Measurements from ENCODE around the gene MEIOSIN.
A peak's percentile ranks its signal among the peaks of the same experiment; 100 is the strongest.
"Not testable (repeated sequence)": the region's sequence is repeated elsewhere in the genome, so short reads cannot be mapped to it uniquely, and the experiment has no call there.

The MEIOSIN gene

DNA sequence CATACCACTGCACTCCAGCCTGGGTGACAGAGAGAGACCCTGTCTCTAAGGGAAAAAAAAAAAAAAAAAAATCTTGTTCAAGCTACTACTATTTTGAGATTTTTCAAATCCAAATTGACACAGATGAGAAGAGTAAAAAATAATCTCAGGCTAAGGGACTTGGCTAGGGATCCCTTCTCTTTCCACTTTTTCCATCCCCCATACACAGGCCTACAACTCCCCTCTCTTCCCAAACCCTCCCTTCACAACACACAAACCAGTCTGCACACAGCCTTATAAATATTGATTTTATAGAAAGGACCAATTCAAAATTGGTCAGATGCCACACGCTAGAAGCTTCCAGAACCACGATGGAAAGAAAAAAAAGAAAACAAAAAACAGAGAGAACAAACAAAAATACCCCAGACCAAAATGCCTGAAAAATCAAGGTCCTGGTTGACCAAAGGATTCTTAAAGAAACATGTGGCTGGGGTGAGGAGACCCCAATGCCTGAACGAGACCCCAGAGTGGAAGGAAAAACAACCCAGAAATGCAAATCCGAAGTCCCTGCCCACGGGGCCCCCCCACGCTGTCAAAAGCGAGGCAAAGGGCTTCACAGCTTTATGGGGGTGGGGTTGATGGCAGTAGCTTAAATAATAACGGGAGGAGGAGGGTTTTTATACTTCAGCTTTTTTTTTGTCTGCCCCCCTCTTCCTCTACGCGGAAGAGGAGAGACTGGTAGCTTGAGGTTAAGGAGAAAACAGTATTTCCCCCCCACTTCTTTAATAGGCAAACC lies 22.7 kb upstream of the MEIOSIN start:
- H3K9me3 ChIP-seq (ENCODE audit: control insufficient read depth, low read length): no peaks in the 10 kb centered on the region
- H3K36me3 ChIP-seq (ENCODE audit: control insufficient read depth, insufficient read depth, low read length): peaks cover 53% of the 10 kb centered on the region
- H3K4me3 ChIP-seq (ENCODE audit: extremely low read depth, insufficient read depth, low read length, poor library complexity, severe bottlenecking): no peak overlapping the region
- peaks cover 8% of the 10 kb centered on the region for H3K4me1 ChIP-seq (ENCODE audit: control insufficient read depth, insufficient read depth, low read length, poor library complexity, severe bottlenecking)
- WGBS, 2 experiments (ENCODE audit: insufficient coverage in 2 of 2): 83 to 90% methylated on average over 5 of the region's 10 CpGs
- H3K27ac ChIP-seq (ENCODE audit: low read depth, low read length, severe bottlenecking): no peak overlapping the region

DNA sequence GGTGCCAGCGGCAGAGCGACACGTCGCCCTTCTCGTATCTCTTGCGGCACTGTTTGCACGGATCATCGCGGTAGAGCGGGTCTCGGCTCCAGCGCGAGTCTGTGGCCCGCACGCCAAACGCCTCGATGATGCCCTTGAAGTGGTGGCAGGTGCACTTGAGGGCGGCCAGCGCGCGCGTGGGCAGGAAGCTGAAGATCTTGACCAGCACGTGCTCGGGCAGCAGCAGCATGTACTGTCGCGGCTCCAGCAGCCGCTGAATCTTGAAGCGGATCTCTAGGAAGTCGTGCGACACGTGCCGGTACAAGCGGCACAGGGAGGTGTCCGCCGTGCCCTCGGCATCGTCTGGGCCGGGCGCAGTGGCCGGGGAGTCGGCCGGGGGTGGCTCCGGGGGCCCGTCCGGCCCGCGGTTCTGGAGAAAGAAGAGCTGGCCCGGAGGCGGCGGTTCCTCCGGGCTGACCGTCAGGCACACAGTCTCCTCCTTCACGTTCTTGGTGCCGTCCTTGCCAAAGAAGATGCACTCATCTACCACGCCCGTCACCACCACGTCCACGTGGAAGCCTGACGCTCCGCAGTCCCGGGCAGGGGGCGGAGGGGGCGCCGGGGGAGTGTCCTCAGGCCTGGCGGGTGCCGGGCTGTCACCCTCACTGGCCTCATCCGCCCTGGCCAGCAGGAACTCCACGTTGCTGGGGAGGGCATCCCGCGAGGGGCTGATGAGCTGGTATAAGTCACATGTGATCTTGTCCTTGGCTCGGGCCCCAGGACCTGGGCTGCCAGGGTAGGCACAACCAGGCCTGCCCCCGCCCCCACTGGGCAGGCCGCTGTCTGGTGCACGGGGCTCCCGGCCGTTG lies 21.2 kb upstream of the MEIOSIN start:
- peak overlapping the region; percentile 29 for H3K27ac ChIP-seq (ENCODE audit: low read depth, low read length, severe bottlenecking)

DNA sequence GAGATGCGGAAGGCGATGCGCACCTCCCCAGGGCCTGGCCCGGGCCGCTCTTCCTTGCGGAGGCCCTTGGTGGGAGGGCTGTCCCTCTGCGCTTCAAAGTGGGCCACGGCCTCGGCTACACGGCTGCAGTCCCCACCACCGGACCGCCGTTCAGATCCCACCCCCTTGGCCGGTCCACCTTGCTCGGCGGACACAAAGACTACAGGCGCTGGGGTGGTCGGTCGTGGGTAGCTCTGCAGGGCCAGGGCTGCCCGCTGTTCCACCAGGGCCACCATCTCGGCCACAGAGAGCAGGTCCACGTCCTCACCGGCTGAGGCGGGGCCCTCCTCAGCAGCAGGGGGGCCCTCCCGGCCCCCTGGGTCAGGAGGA lies 20.6 kb upstream of the MEIOSIN start:
- H3K4me3 ChIP-seq (ENCODE audit: extremely low read depth, insufficient read depth, low read length, poor library complexity, severe bottlenecking): no peak overlapping the region
- 96 to 97% methylated on average over 25 of the region's 25 CpGs for WGBS, 2 experiments (ENCODE audit: insufficient coverage in 2 of 2)

More for the DNA sequence above, 21.2 kb upstream of the MEIOSIN start:
- 94 to 95% methylated on average over 68 to 70 of the region's 76 CpGs for WGBS, 2 experiments (ENCODE audit: insufficient coverage in 2 of 2)
- H3K9me3 ChIP-seq (ENCODE audit: control insufficient read depth, low read length): no peaks in the 10 kb centered on the region
- peaks cover 13% of the 10 kb centered on the region for H3K4me1 ChIP-seq (ENCODE audit: control insufficient read depth, insufficient read depth, low read length, poor library complexity, severe bottlenecking)
- H3K36me3 ChIP-seq (ENCODE audit: control insufficient read depth, insufficient read depth, low read length): peaks cover 47% of the 10 kb centered on the region
- H3K4me3 ChIP-seq (ENCODE audit: extremely low read depth, insufficient read depth, low read length, poor library complexity, severe bottlenecking): no peak overlapping the region

DNA sequence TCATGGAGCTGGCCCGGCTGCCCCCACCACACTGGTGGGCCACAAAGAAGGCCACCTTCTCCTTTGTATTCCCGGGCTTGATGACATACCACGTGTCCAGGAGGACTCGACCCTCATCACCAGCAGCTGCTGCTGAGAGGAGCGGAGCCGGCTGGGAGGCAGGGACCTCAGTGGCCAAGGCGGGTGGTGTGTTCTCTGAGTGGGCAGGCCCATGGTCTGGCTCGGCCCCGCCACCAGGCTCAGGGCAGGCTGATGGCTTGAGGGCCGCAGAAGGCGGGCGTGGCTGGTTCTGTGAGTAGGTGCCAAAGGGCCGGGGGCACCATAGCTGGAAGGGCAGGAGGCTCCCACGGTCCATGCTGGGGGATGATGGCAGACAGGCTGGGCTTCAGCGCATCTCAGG lies 20.1 kb upstream of the MEIOSIN start:
- Histone ChIP-seq H3K9me3 (ENCODE audit: control insufficient read depth, low read length) (no peaks in the 10 kb centered on the region), H3K36me3 (ENCODE audit: control insufficient read depth, insufficient read depth, low read length) (peaks cover 43% of the 10 kb centered on the region), H3K27ac (ENCODE audit: low read depth, low read length, severe bottlenecking) (no peak overlapping the region), H3K4me1 (ENCODE audit: control insufficient read depth, insufficient read depth, low read length, poor library complexity, severe bottlenecking) (peaks cover 18% of the 10 kb centered on the region), H3K4me3 (ENCODE audit: extremely low read depth, insufficient read depth, low read length, poor library complexity, severe bottlenecking) (no peak overlapping the region)
- WGBS, 2 experiments (ENCODE audit: insufficient coverage in 2 of 2): 96 to 99% methylated on average over 14 of the region's 15 CpGs

More for the DNA sequence above, 20.6 kb upstream of the MEIOSIN start:
- peaks cover 46% of the 10 kb centered on the region for H3K36me3 ChIP-seq (ENCODE audit: control insufficient read depth, insufficient read depth, low read length)
- no peaks in the 10 kb centered on the region for H3K9me3 ChIP-seq (ENCODE audit: control insufficient read depth, low read length)
- no peak overlapping the region for H3K27ac ChIP-seq (ENCODE audit: low read depth, low read length, severe bottlenecking)
- peaks cover 14% of the 10 kb centered on the region for H3K4me1 ChIP-seq (ENCODE audit: control insufficient read depth, insufficient read depth, low read length, poor library complexity, severe bottlenecking)

DNA sequence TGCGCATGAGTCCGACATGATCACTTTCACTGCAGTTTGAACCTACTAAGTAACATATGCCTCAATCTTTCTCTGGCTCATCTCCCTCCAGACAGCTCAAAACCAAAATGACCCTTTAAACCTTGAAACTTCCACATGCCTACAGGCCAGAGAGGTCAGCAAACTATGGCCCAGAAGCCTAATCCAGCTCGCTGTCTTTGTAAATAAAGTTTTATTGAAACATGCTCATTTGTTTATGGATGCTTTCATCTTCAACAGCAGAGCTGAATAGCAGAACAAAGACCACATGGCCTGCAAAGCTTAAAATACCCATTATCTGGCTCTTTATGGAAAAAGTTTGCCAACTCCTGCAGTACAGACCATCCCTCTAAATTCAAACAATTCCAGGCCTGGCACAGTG lies 18.1 kb upstream of the MEIOSIN start:
- Histone ChIP-seq H3K4me1 (ENCODE audit: control insufficient read depth, insufficient read depth, low read length, poor library complexity, severe bottlenecking) (peaks cover 25% of the 10 kb centered on the region), H3K4me3 (ENCODE audit: extremely low read depth, insufficient read depth, low read length, poor library complexity, severe bottlenecking) (no peak overlapping the region), H3K9me3 (ENCODE audit: control insufficient read depth, low read length) (no peaks in the 10 kb centered on the region), H3K36me3 (ENCODE audit: control insufficient read depth, insufficient read depth, low read length) (peaks cover 37% of the 10 kb centered on the region), H3K27ac (ENCODE audit: low read depth, low read length, severe bottlenecking) (no peak overlapping the region)
- WGBS, 2 experiments (ENCODE audit: insufficient coverage in 2 of 2): 100% methylated on average over 3 of the region's 3 CpGs; no CpG with 5 or more reads in 1 of the 2 experiments

DNA sequence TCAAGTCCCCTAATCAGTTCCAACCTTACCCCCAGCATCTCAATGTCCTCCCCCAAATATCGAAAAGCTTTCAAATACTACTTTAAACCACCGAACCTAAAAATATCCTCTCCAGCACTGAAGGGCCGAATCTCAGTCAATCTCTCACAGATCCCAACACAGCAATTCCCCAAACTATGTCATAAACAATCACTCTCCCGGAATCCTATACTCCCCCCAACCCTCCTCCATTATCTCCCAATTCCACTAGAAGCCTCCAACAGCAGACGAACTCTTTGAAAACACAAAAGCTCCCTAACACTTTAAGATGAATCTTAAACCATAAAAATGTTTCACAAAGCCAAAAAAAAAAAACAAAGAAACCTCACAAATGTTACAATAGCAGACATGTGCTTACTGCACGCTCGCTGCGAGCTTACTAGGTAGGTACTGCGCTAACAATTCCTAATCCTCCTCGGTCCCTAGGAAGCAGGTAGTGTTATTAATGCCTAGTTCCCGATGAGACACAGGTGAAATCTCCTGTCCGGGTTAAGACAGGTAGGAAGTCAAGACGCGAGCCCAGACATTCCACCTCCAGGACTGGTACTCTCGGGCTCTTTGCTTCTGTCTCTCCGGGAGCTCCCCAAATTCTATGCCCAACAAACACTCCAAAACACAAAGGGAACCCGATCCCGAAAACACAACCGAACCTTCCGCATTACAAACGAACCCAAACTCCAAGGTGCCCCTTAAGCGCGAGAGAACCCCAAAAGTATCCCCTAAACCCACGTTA lies 16.7 kb upstream of the MEIOSIN start:
- Histone ChIP-seq H3K4me1 (ENCODE audit: control insufficient read depth, insufficient read depth, low read length, poor library complexity, severe bottlenecking) (peaks cover 25% of the 10 kb centered on the region), H3K27ac (ENCODE audit: low read depth, low read length, severe bottlenecking) (peak overlapping the region; percentile 66), H3K36me3 (ENCODE audit: control insufficient read depth, insufficient read depth, low read length) (peaks cover 37% of the 10 kb centered on the region), H3K9me3 (ENCODE audit: control insufficient read depth, low read length) (no peaks in the 10 kb centered on the region), H3K4me3 (ENCODE audit: extremely low read depth, insufficient read depth, low read length, poor library complexity, severe bottlenecking) (peak overlapping the region; percentile 86)
- 4% methylated on average over 18 to 19 of the region's 24 CpGs for WGBS, 2 experiments (ENCODE audit: insufficient coverage in 2 of 2)

DNA sequence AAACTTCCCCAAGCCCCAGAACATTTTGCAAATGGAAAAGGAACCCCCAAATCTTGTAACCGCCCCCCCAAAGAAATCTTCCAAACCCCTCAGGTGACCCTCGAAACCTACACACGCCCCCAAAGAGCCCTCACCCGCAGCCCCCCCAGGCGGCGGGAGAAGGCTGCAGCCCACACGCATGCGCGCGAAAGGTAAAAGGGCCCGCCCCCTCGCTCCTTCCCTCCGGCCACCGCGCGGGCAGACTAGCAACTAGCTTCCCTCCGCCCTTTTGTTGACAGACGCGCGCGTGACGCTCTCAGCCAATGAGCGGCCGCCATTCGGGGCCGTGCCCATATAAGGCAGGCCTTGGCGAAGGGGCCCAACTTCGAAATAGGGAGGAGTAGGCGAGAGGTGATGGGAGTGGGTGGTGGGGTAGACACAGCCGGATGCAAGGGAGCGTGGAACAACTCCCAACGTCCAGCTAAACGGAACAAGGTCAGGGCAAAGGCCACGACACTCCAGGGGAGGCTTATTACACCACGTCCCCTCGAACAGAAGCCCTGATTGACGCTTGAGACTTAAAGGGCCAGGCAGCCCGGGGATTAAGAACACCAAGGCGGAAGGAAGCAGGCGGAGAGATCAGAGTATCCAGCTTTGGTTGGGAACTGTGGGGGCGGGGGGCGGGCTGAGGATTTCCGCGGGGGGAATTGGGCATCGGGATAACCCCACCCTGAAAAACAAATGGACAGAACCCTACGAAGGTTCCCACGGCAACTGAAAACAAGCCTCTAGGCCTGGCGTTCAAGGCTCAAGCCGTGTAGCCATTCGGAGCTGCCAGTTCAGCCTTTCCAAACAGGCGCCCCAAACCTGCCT lies 15.9 kb upstream of the MEIOSIN start:
- Histone ChIP-seq H3K27ac (ENCODE audit: low read depth, low read length, severe bottlenecking) (peak overlapping the region; percentile 94), H3K4me1 (ENCODE audit: control insufficient read depth, insufficient read depth, low read length, poor library complexity, severe bottlenecking) (peaks cover 25% of the 10 kb centered on the region), H3K36me3 (ENCODE audit: control insufficient read depth, insufficient read depth, low read length) (peaks cover 36% of the 10 kb centered on the region), H3K4me3 (ENCODE audit: extremely low read depth, insufficient read depth, low read length, poor library complexity, severe bottlenecking) (peak overlapping the region; percentile 86), H3K9me3 (ENCODE audit: control insufficient read depth, low read length) (no peaks in the 10 kb centered on the region)
- 1 to 2% methylated on average over 33 to 38 of the region's 51 CpGs for WGBS, 2 experiments (ENCODE audit: insufficient coverage in 2 of 2)

DNA sequence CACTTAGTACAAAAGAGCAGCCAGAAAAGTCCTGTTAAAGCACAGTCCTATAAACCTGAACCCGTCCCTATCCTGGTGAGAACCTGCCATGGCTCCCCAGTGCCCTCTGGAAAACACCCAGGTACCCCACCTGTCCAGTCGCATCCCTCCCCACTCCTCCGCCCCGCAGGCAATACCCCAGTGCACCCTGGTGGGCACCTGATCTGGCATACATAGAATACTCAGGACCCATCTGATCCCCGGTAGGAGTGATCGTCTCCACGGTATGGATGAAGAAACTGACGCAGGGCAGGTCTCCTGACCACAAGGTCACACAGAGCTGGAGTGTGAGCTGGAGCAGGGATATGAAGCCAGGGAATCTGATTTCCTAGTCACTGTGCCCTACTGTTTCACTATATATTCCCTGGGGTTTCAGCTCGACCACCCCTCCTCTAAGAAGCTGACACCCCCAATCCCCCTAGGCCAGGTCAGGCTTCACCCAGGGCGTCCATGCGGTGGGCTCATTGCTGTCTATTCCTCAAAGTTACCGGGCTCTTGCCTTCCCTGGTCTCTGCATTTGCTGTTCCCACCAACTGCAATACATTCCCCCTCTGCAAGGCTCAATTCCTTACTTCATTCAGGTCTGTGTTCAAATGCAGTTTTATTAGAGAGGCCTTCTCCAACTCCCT lies 15.1 kb upstream of the MEIOSIN start:
- WGBS, 2 experiments (ENCODE audit: insufficient coverage in 2 of 2): 50 to 54% methylated on average over 9 to 12 of the region's 12 CpGs
- H3K9me3 ChIP-seq (ENCODE audit: control insufficient read depth, low read length): no peaks in the 10 kb centered on the region
- H3K36me3 ChIP-seq (ENCODE audit: control insufficient read depth, insufficient read depth, low read length): peaks cover 37% of the 10 kb centered on the region
- H3K4me1 ChIP-seq (ENCODE audit: control insufficient read depth, insufficient read depth, low read length, poor library complexity, severe bottlenecking): peaks cover 30% of the 10 kb centered on the region
- H3K4me3 ChIP-seq (ENCODE audit: extremely low read depth, insufficient read depth, low read length, poor library complexity, severe bottlenecking): peak overlapping the region; percentile 86
- peak overlapping the region; percentile 94 for H3K27ac ChIP-seq (ENCODE audit: low read depth, low read length, severe bottlenecking)

DNA sequence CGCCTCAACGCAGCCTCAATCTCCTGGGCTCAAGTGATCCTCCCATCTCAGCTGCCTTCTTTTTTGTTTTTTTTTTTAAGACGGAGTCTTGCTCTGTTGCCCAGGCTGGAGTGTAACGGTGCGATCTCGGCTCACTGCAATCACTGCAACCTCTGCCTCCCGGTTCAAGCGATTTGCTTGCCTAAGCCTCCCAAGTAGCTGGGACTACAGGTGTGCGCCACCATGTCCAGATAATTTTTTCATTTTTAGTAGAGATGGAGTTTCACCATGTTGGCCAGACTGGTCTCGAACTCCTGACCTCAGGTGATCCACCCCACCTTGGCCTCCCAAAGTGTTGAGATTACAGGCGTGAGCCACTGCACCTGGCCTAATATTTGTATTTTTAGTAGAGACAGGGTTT lies 13.2 kb upstream of the MEIOSIN start:
- peaks cover 27% of the 10 kb centered on the region for H3K4me1 ChIP-seq (ENCODE audit: control insufficient read depth, insufficient read depth, low read length, poor library complexity, severe bottlenecking)
- peaks cover 45% of the 10 kb centered on the region for H3K36me3 ChIP-seq (ENCODE audit: control insufficient read depth, insufficient read depth, low read length)
- H3K27ac ChIP-seq (ENCODE audit: low read depth, low read length, severe bottlenecking); H3K4me3 ChIP-seq (ENCODE audit: extremely low read depth, insufficient read depth, low read length, poor library complexity, severe bottlenecking); H3K9me3 ChIP-seq (ENCODE audit: control insufficient read depth, low read length): not testable (repeated sequence)
- 95 to 97% methylated on average over 8 to 10 of the region's 11 CpGs for WGBS, 2 experiments (ENCODE audit: insufficient coverage in 2 of 2)
